Measurements from ENCODE around the gene NCOA6.
"Not testable (repeated sequence)": the region's sequence is repeated elsewhere in the genome, so short reads cannot be mapped to it uniquely, and the experiment has no call there.

The NCOA6 gene

DNA sequence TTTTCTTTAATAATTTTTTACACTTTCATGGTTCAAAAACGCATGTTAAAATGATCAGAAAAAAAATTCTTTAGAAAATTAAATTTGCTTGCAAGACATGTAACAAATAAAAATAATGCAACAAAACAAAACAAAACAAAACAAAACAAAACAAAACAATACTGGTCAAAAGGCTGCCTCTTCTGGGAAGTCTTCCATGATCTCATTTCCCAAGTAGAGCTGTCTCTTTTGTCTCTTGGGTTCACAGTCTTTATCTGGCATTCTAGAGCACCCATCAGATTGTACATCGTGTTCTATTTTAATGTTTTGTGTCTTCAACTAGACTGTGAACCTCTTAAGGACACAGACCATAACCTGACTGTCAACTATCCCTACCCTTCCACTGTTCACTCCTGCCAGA lies 96.0 kb downstream of the NCOA6 start:
- H3K27me3 ChIP-seq (ENCODE audit: insufficient read depth, low read length), result no peaks in the 10 kb centered on the region
- peaks cover 35% of the 10 kb centered on the region for H3K36me3 ChIP-seq (ENCODE audit: insufficient read depth, low read length)
- no peak overlapping the region for H2AFZ ChIP-seq (ENCODE audit: low read length)
- H4K20me1 ChIP-seq (ENCODE audit: insufficient read depth, low read length), result no peaks in the 10 kb centered on the region
- no peaks in the 10 kb centered on the region for H3K9me2 ChIP-seq (ENCODE audit: low read depth, low read length)
- H3F3A ChIP-seq (ENCODE audit: insufficient read depth, low read length), result no peaks in the 10 kb centered on the region
- no peaks in the 10 kb centered on the region for H3K79me2 ChIP-seq (ENCODE audit: insufficient read depth, low read length)
- H3K4me1 ChIP-seq (ENCODE audit: insufficient read depth, low read length, severe bottlenecking), result no peaks in the 10 kb centered on the region
- no peak overlapping the region for H3K4me2 ChIP-seq (ENCODE audit: low read length)
- no peak overlapping the region for H3K27ac ChIP-seq (ENCODE audit: low read depth, low read length, poor library complexity, severe bottlenecking)
- TF ChIP-seq EZH2 (IDR thresholded peaks at IDR 0.05; ENCODE audit: borderline replicate concordance, low read length) (no peak), CTCF (IDR thresholded peaks at IDR 0.05; ENCODE audit: low read length) (no peak)
- H3K4me3 ChIP-seq (ENCODE audit: low read depth, low read length, poor library complexity, severe bottlenecking), result no peak overlapping the region
- H3K9ac ChIP-seq (ENCODE audit: low read length), result no peak overlapping the region
- no peaks in the 10 kb centered on the region for H3K9me3 ChIP-seq (ENCODE audit: low read length)

GRCh38 chr20:34724172-34724571 lies 101.3 kb downstream of the NCOA6 start:
- no peak overlapping the region for H3K9ac ChIP-seq (ENCODE audit: low read length)
- no peaks in the 10 kb centered on the region for H3K9me2 ChIP-seq (ENCODE audit: low read depth, low read length)
- no peaks in the 10 kb centered on the region for H4K20me1 ChIP-seq (ENCODE audit: insufficient read depth, low read length)
- peaks cover 37% of the 10 kb centered on the region for H3K36me3 ChIP-seq (ENCODE audit: insufficient read depth, low read length)
- no peaks in the 10 kb centered on the region for H3K27me3 ChIP-seq (ENCODE audit: insufficient read depth, low read length)
- no peaks in the 10 kb centered on the region for H3F3A ChIP-seq (ENCODE audit: insufficient read depth, low read length)
- H3K9me3 ChIP-seq (ENCODE audit: low read length), result no peaks in the 10 kb centered on the region
- no peak overlapping the region for H2AFZ ChIP-seq (ENCODE audit: low read length)
- H3K4me1 ChIP-seq (ENCODE audit: insufficient read depth, low read length, severe bottlenecking), result peaks cover 6% of the 10 kb centered on the region
- no peaks in the 10 kb centered on the region for H3K79me2 ChIP-seq (ENCODE audit: insufficient read depth, low read length)
- H3K27ac ChIP-seq (ENCODE audit: low read depth, low read length, poor library complexity, severe bottlenecking), result no peak overlapping the region
- H3K4me3 ChIP-seq (ENCODE audit: low read depth, low read length, poor library complexity, severe bottlenecking), result no peak overlapping the region
- TF ChIP-seq CTCF (IDR thresholded peaks at IDR 0.05; ENCODE audit: low read length) (no peak), EZH2 (IDR thresholded peaks at IDR 0.05; ENCODE audit: borderline replicate concordance, low read length) (no peak)
- H3K4me2 ChIP-seq (ENCODE audit: low read length), result no peak overlapping the region

DNA sequence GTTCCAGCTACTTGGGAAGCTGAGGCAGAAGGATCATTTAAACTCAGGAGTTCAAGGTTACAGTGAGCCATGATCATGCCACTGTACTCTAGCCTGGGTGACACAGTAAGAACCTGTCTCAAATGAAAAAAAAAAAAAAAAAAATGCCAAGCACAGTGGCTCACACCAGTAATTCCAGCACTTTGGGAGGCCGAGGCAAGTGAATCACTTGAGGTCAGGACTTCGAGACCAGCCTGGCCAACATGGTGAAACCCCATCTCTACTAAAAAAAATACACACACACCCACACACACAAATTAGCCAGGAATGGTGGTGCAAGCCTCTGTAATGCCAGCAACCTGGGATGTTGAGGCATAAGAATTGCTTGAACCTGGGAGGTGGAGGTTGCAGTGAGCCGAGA lies 102.9 kb downstream of the NCOA6 start:
- not testable (repeated sequence) for H3F3A ChIP-seq (ENCODE audit: insufficient read depth, low read length); H3K27ac ChIP-seq (ENCODE audit: low read depth, low read length, poor library complexity, severe bottlenecking); H3K79me2 ChIP-seq (ENCODE audit: insufficient read depth, low read length); H3K27me3 ChIP-seq (ENCODE audit: insufficient read depth, low read length); H3K9me3 ChIP-seq (ENCODE audit: low read length); H4K20me1 ChIP-seq (ENCODE audit: insufficient read depth, low read length); H2AFZ ChIP-seq (ENCODE audit: low read length); H3K9ac ChIP-seq (ENCODE audit: low read length); H3K4me2 ChIP-seq (ENCODE audit: low read length); H3K4me1 ChIP-seq (ENCODE audit: insufficient read depth, low read length, severe bottlenecking); H3K4me3 ChIP-seq (ENCODE audit: low read depth, low read length, poor library complexity, severe bottlenecking); H3K9me2 ChIP-seq (ENCODE audit: low read depth, low read length)
- H3K36me3 ChIP-seq (ENCODE audit: insufficient read depth, low read length), result peaks cover 42% of the 10 kb centered on the region

- no peak overlapping the region for H2AFZ ChIP-seq (ENCODE audit: low read length)
- H3K4me3 ChIP-seq (ENCODE audit: low read depth, low read length, poor library complexity, severe bottlenecking), result no peak overlapping the region
- H4K20me1 ChIP-seq (ENCODE audit: insufficient read depth, low read length), result no peaks in the 10 kb centered on the region
- TF ChIP-seq CTCF (IDR thresholded peaks at IDR 0.05; ENCODE audit: low read length) (no peak), EZH2 (IDR thresholded peaks at IDR 0.05; ENCODE audit: borderline replicate concordance, low read length) (no peak)
- H3F3A ChIP-seq (ENCODE audit: insufficient read depth, low read length), result no peaks in the 10 kb centered on the region
- H3K9me3 ChIP-seq (ENCODE audit: low read length), result no peaks in the 10 kb centered on the region
- no peak overlapping the region for H3K9ac ChIP-seq (ENCODE audit: low read length)
- no peaks in the 10 kb centered on the region for H3K9me2 ChIP-seq (ENCODE audit: low read depth, low read length)
- H3K27ac ChIP-seq (ENCODE audit: low read depth, low read length, poor library complexity, severe bottlenecking), result no peak overlapping the region
- H3K27me3 ChIP-seq (ENCODE audit: insufficient read depth, low read length), result no peaks in the 10 kb centered on the region
- no peaks in the 10 kb centered on the region for H3K79me2 ChIP-seq (ENCODE audit: insufficient read depth, low read length)
- peaks cover 6% of the 10 kb centered on the region for H3K4me1 ChIP-seq (ENCODE audit: insufficient read depth, low read length, severe bottlenecking)
- H3K4me2 ChIP-seq (ENCODE audit: low read length), result no peak overlapping the region
- peaks cover 25% of the 10 kb centered on the region for H3K36me3 ChIP-seq (ENCODE audit: insufficient read depth, low read length)
These were observed 105.2 kb downstream of the NCOA6 start for GRCh38 chr20:34720266-34720665.

- not testable (repeated sequence) for H3K9me3 ChIP-seq (ENCODE audit: low read length); H3K4me3 ChIP-seq (ENCODE audit: low read depth, low read length, poor library complexity, severe bottlenecking); H3F3A ChIP-seq (ENCODE audit: insufficient read depth, low read length); H2AFZ ChIP-seq (ENCODE audit: low read length); H3K27ac ChIP-seq (ENCODE audit: low read depth, low read length, poor library complexity, severe bottlenecking); H3K27me3 ChIP-seq (ENCODE audit: insufficient read depth, low read length); H3K79me2 ChIP-seq (ENCODE audit: insufficient read depth, low read length); H4K20me1 ChIP-seq (ENCODE audit: insufficient read depth, low read length); H3K4me2 ChIP-seq (ENCODE audit: low read length); H3K4me1 ChIP-seq (ENCODE audit: insufficient read depth, low read length, severe bottlenecking); H3K9me2 ChIP-seq (ENCODE audit: low read depth, low read length); H3K9ac ChIP-seq (ENCODE audit: low read length)
- peaks cover 26% of the 10 kb centered on the region; the same call in 1 of the 2 replicates for H3K36me3 ChIP-seq (ENCODE audit: insufficient read depth, low read length)
These were observed 106.0 kb downstream of the NCOA6 start for GRCh38 chr20:34719242-34720017.
